WI38 (cell line): Measurements from ENCODE around the gene ERFL.
A peak's percentile ranks its signal among the peaks of the same experiment; 100 is the strongest.

ENCODE experiments used
- H3K4me3 ChIP-seq: 2 replicates; pipeline ENCODE4 v1.5.1; 2011; ENCODE audit warnings: low read depth, mild to moderate bottlenecking, control low read depth, low read length
- CTCF ChIP-seq: IDR thresholded peaks from 2 replicates; pipeline ENCODE4 v1.5.1; 2012; ENCODE audit warnings: low read depth, mild to moderate bottlenecking, control low read depth, low read length

Gene ERFL

GRCh38 chr19:41967054-41967783 lies 39.0 kb upstream of the ERFL start:
- no peak for TF ChIP-seq CTCF
- no peak overlapping the region for H3K4me3 ChIP-seq

- no peak for TF ChIP-seq CTCF
- H3K4me3 ChIP-seq: no peak overlapping the region
Observed at GRCh38 chr19:41965106-41965505, 36.9 kb upstream of the ERFL start.

- no peak for TF ChIP-seq CTCF
- no peak overlapping the region for H3K4me3 ChIP-seq
Observed at GRCh38 chr19:41960973-41961372, 32.7 kb upstream of the ERFL start.

GRCh38 chr19:41959056-41960053 lies 31.1 kb upstream of the ERFL start, which contains the start of gene RABAC1:
Gene RABAC1 (minus strand): TSS chr19:41959321. CDS start chr19:41959292, 29 bp downstream.
- no peak for TF ChIP-seq CTCF
- peak within 1 kb of the TSS; percentile 97 for H3K4me3 ChIP-seq

- no peak for TF ChIP-seq CTCF
- H3K4me3 ChIP-seq: peak overlapping the region; percentile 97
Observed at GRCh38 chr19:41958367-41959055, 30.3 kb upstream of the ERFL start.

GRCh38 chr19:41957838-41958366 lies 29.7 kb upstream of the ERFL start:
- H3K4me3 ChIP-seq: peak overlapping the region; percentile 97
- peak; percentile 65 for TF ChIP-seq CTCF
